PC-9 (cell line): ENCODE results near the gene RASAL3. TPM values are rescaled to one million over a fixed set of nuclear protein-coding genes. Genes with fewer than 3 reads are reported as not detected.
A peak's percentile ranks its signal among the peaks of the same experiment; 100 is the strongest.

Experiments
- BruUV-seq: library from RNA; stranded (reverse); fragments of 400-500 nt; replicated peaks from 2 replicates; lab custom pipeline; 2021; lab: Mats Ljungman, UMichigan
- CTCF ChIA-PET: fragments of 300-600 bp; sonication (Branson Sonifier 250); formaldehyde crosslinking; loops from one replicate; lab custom pipeline; 2022; ENCODE audit warnings: antibody characterized with exemption; lab: Charles Lee
- POLR2A ChIA-PET: fragments of 300-600 bp; sonication (Branson Sonifier 250); formaldehyde crosslinking; loops from one replicate; lab custom pipeline; 2022; ENCODE audit warnings: antibody characterized with exemption; ENCODE audit not compliant: unreplicated experiment; lab: Charles Lee
- DNase-seq, 2 experiments: peaks; one replicate each; pipeline versions ENCODE4 v3.0.0 to v3.0.0-alpha.2; 2015 to 2022; ENCODE audit warnings: mixed read lengths in 1 of 2
- H2AFZ ChIP-seq: fragments of 200-600 bp; sonication (generic); 2 replicates; pipeline ENCODE4 v1.8.1; 2017; ENCODE audit warnings: antibody characterized with exemption
- H3F3A ChIP-seq: fragments of 200-600 bp; sonication (generic); 2 replicates; pipeline ENCODE4 v1.8.1; 2017; ENCODE audit warnings: antibody characterized with exemption, mild to moderate bottlenecking, low read depth; ENCODE audit not compliant: insufficient read depth
- H3K27ac ChIP-seq: fragments of 200-600 bp; sonication (generic); 2 replicates; pipeline ENCODE4 v1.6.1; 2016; ENCODE audit warnings: mixed run types
- H3K27me3 ChIP-seq: fragments of 200-600 bp; sonication (generic); 2 replicates; pipeline ENCODE4 v1.6.1; 2016; ENCODE audit warnings: low read depth, mixed run types; ENCODE audit not compliant: insufficient read depth
- H3K36me3 ChIP-seq: fragments of 200-600 bp; sonication (generic); 2 replicates; pipeline ENCODE4 v1.6.1; 2016; ENCODE audit warnings: low read depth, mixed run types
- H3K4me1 ChIP-seq: fragments of 200-600 bp; sonication (generic); replicated peaks from 2 replicates; pipeline ENCODE4 v1.6.1; 2016; ENCODE audit warnings: mixed run types; ENCODE audit not compliant: insufficient read depth
- H3K4me2 ChIP-seq: fragments of 200-600 bp; sonication (generic); 2 replicates; pipeline ENCODE4 v1.6.1; 2017; ENCODE audit warnings: mixed run types
- H3K4me3 ChIP-seq: fragments of 200-600 bp; sonication (generic); 2 replicates; pipeline ENCODE4 v1.6.1; 2016; ENCODE audit warnings: mixed run types
- H3K79me2 ChIP-seq: fragments of 200-600 bp; sonication (generic); 2 replicates; pipeline ENCODE4 v1.6.1; 2017; ENCODE audit warnings: low read depth, mixed run types
- H3K9me2 ChIP-seq: fragments of 200-600 bp; sonication (generic); 2 replicates; pipeline ENCODE4 v1.8.1; 2017; ENCODE audit warnings: mild to moderate bottlenecking; ENCODE audit not compliant: insufficient read depth
- H3K9me3 ChIP-seq: fragments of 200-600 bp; sonication (generic); 2 replicates; pipeline ENCODE4 v1.8.1; 2016; ENCODE audit warnings: low read depth; ENCODE audit not compliant: insufficient read depth
- H4K20me1 ChIP-seq: fragments of 200-600 bp; sonication (generic); 2 replicates; pipeline ENCODE4 v1.8.1; 2017; ENCODE audit not compliant: insufficient read depth
- CTCF ChIP-seq: fragments of 200-600 bp; sonication (generic); conservative IDR thresholded peaks from 2 replicates; pipeline ENCODE4 v1.6.1; 2017; ENCODE audit warnings: mixed run types, antibody characterized with exemption, mild to moderate bottlenecking, moderate library complexity
- EZH2 ChIP-seq: fragments of 200-600 bp; sonication (generic); IDR thresholded peaks from 2 replicates; pipeline ENCODE4 v1.8.0; 2017; ENCODE audit warnings: antibody characterized with exemption, low read depth
- intact Hi-C: fragments of 100-400 bp; cut with micrococcal nuclease; formaldehyde crosslinking; loops from one replicate; pipeline ENCODE4 v1.10.0; 2022; ENCODE audit not compliant: unreplicated experiment
- total RNA-seq: library from RNA; stranded (reverse); gene quantifications from 2 replicates; pipeline ENCODE4 v1.2.3, GENCODE V29; 2021

The RASAL3 gene
- total RNA-seq, 1 experiment from 2014 or later = not detected

GRCh38 chr19:15418579-15419412 lies 45.5 kb downstream of the RASAL3 start, which contains the start of gene AKAP8L:
Gene AKAP8L (minus strand): TSS chr19:15418988. CDS start chr19:15418923, 65 bp downstream.
- DNase-seq = peak; percentile 99 to 100
- Histone ChIP-seq H2AFZ (peak within 1 kb of the TSS; percentile 82), H3K27me3 (no peaks in the 10 kb centered on the region), H3K9me2 (no peaks in the 10 kb centered on the region), H3K4me1 (peaks cover 17% of the 10 kb centered on the region), H3K9me3 (no peaks in the 10 kb centered on the region), H3K36me3 (peaks cover 12% of the 10 kb centered on the region; the same call in 1 of the 2 replicates), H3K4me3 (peak within 1 kb of the TSS; percentile 87), H3K79me2 (peaks cover 49% of the 10 kb centered on the region), H3F3A (peaks cover 26% of the 10 kb centered on the region; the same call in 1 of the 2 replicates), H4K20me1 (peaks cover 42% of the 10 kb centered on the region), H3K27ac (peak within 1 kb of the TSS; percentile 39), H3K4me2 (peak within 1 kb of the TSS; percentile 93)
- ChIA-PET POLR2A (interaction anchor here (0.5 to 1.8 kb wide), 7 partner anchors 39 to 913 kb away, joined by 3 to 19 read pairs (median 5); partner anchors contain the start of gene AKAP8), CTCF (interaction anchor here (0.8 to 1.9 kb wide), 4 partner anchors 34 to 223 kb away, joined by 3 to 15 read pairs (median 4); partner anchors contain the start of gene AKAP8)
- BruUV-seq = no TSS peak
- intact Hi-C loops = loop anchor here (1.0 to 5.0 kb wide), 3 partner anchors 40 to 138 kb away; partner anchors contain the start of gene AKAP8
- TF ChIP-seq EZH2 (no peak), CTCF (peak; percentile 80)

GRCh38 chr19:15418231-15418578 lies 46.1 kb downstream of the RASAL3 start:
- H3K27ac ChIP-seq = peak overlapping the region; percentile 39
- no peaks in the 10 kb centered on the region for H3K9me3 ChIP-seq
- TF ChIP-seq CTCF (no peak), EZH2 (no peak)
- peaks cover 48% of the 10 kb centered on the region for H4K20me1 ChIP-seq
- DNase-seq = no peak
- H3F3A ChIP-seq = peaks cover 28% of the 10 kb centered on the region; the same call in 1 of the 2 replicates
- H2AFZ ChIP-seq = peak overlapping the region; percentile 82
- peak overlapping the region; percentile 87 for H3K4me3 ChIP-seq
- H3K4me2 ChIP-seq = peak overlapping the region; percentile 93
- H3K9me2 ChIP-seq = no peaks in the 10 kb centered on the region
- BruUV-seq = no TSS peak
- H3K27me3 ChIP-seq = no peaks in the 10 kb centered on the region
- H3K4me1 ChIP-seq = peaks cover 17% of the 10 kb centered on the region
- intact Hi-C loops = loop anchor here (2.0 to 5.0 kb wide), 2 partner anchors 39 to 136 kb away; partner anchors contain the start of gene AKAP8
- ChIA-PET CTCF (interaction anchor here (1.1 to 1.9 kb wide), 3 partner anchors 34 to 138 kb away, joined by 3 to 15 read pairs (median 6); partner anchors contain the start of gene AKAP8), POLR2A (interaction anchor here (1.8 kb wide), 1 partner anchor 38 kb away, joined by 19 read pairs; the partner anchor contains the start of gene AKAP8)
- peaks cover 7% of the 10 kb centered on the region; the same call in 1 of the 2 replicates for H3K36me3 ChIP-seq
- H3K79me2 ChIP-seq = peaks cover 55% of the 10 kb centered on the region

- H2AFZ ChIP-seq = no peak overlapping the region
- peaks cover 7% of the 10 kb centered on the region; the same call in 1 of the 2 replicates for H3K36me3 ChIP-seq
- BruUV-seq = TSS peak; percentile 42
- peaks cover 17% of the 10 kb centered on the region for H3K4me1 ChIP-seq
- H3K27me3 ChIP-seq = no peaks in the 10 kb centered on the region
- H3K4me3 ChIP-seq = peak overlapping the region; percentile 87
- H3K4me2 ChIP-seq = peak overlapping the region; percentile 93
- no peaks in the 10 kb centered on the region for H3K9me3 ChIP-seq
- peaks cover 60% of the 10 kb centered on the region for H3K79me2 ChIP-seq
- H3K27ac ChIP-seq = no peak overlapping the region
- peaks cover 53% of the 10 kb centered on the region for H4K20me1 ChIP-seq
- POLR2A ChIA-PET = no interaction called here
- intact Hi-C loops = loop anchor here (2.0 to 5.0 kb wide), 2 partner anchors 39 to 135 kb away; partner anchors contain the start of gene AKAP8
- CTCF ChIA-PET = interaction anchor here (0.6 kb wide), 1 partner anchor 62 kb away, joined by 3 read pairs; no protein-coding TSS in a partner anchor
- H3K9me2 ChIP-seq = no peaks in the 10 kb centered on the region
- peaks cover 28% of the 10 kb centered on the region; the same call in 1 of the 2 replicates for H3F3A ChIP-seq
- TF ChIP-seq EZH2 (no peak), CTCF (no peak)
- DNase-seq = no peak
These were observed 46.6 kb downstream of the RASAL3 start for GRCh38 chr19:15417699-15418098.
